Measurements from ENCODE around the gene SLC17A2. TPM values are rescaled to one million over a fixed set of nuclear protein-coding genes. Genes with fewer than 3 reads are reported as not detected.

The SLC17A2 gene
- total and polyA plus RNA-seq, 2 of the 4 experiments (the other 2 are of a cell fraction) = not detected

DNA sequence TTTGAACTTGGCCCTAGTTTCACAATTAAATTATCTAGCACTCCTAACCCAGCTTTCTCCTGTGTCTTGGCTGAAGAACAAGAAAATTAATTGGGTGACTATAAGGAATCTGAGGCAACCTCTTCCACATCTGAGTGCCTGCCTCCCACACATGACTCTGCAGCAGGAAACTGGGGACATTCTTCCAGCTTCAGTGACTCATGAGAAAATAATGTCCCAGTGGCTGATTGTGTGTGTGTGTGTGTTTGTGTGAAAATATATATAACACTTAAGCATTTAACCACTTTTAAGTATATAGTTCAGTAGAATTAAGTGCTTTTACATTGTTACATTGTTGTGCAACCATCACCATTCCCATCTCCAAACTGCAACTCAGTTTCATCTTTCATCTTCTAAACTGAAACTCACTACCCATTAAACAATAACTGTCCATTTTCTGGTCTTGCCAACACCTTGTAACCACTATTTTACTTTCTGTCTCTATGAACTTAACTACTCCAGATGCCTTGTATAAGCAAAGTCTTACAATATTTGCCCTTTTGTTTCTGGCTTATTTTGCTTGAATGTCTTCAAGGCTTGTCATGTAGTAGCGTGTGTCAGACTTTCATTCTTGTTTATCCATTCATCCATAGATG is 40.8 kb upstream of the SLC17A2 start:
- ChIA-PET POLR2A (ENCODE audit: unreplicated experiment) (no interaction called here), CTCF (interaction anchor here (1.1 kb wide), 1 partner anchor 21 kb away, joined by 6 read pairs; no protein-coding TSS in a partner anchor)
- Histone ChIP-seq H4K8ac (ENCODE audit: low read depth in 2 of 2, low read length in 2 of 2) (peak overlapping the region; percentile 16 to 60; a peak in 2 of 4 replicates), H3K4ac (ENCODE audit: low read depth, low read length) (peak overlapping the region; percentile 39; the same call in 1 of the 2 replicates), H2BK20ac (ENCODE audit: low read depth, low read length) (peak overlapping the region; percentile 35; the same call in 1 of the 2 replicates), H2BK120ac (ENCODE audit: low read depth, low read length) (peak overlapping the region; percentile 21), H3K18ac (ENCODE audit: low read depth, low read length) (peak overlapping the region; percentile 76; the same call in 1 of the 2 replicates), H3K36me3 (ENCODE audit: control insufficient read depth, insufficient read depth, low read length) (peaks cover 49% of the 10 kb centered on the region), H2AFZ (replicated peaks; ENCODE audit: low read length, poor library complexity) (no peak overlapping the region), H3K9me3 (ENCODE audit: control insufficient read depth, insufficient read depth, low read length) (no peaks in the 10 kb centered on the region), H4K20me1 (ENCODE audit: insufficient read depth, low read length) (peaks cover 6% of the 10 kb centered on the region; the same call in 1 of the 2 replicates), H3K4me1 (ENCODE audit: control insufficient read depth, insufficient read depth, low read length) (peaks cover 13% of the 10 kb centered on the region), H3K9ac (ENCODE audit: low read depth, low read length) (no peak overlapping the region), H2BK5ac (ENCODE audit: low read depth, low read length, poor library complexity, severe bottlenecking) (peak overlapping the region; percentile 95), H3K56ac (ENCODE audit: extremely low read depth, insufficient read depth, low read length) (peak overlapping the region; percentile 5), H3K9me1 (ENCODE audit: insufficient read depth, low read length) (peaks cover 14% of the 10 kb centered on the region; the same call in 1 of the 2 replicates), H3K23ac (ENCODE audit: low read depth, low read length) (no peak overlapping the region; the same call in 1 of the 2 replicates), H3K4me2 (ENCODE audit: low read depth, low read length) (peak overlapping the region; percentile 47), H2AK9ac (replicated peaks; ENCODE audit: low read depth, low read length, poor library complexity) (no peak overlapping the region), H4K5ac (ENCODE audit: low read depth, low read length) (no peak overlapping the region; the same call in 1 of the 2 replicates), H4K91ac (ENCODE audit: insufficient read depth, low read depth, low read length) (peak overlapping the region; percentile 43; the same call in 1 of the 2 replicates), H3K4me3 (ENCODE audit: insufficient read depth, low read depth, low read length) (no peak overlapping the region), H3K14ac (replicated peaks; ENCODE audit: low read depth, low read length) (peak overlapping the region; percentile 23; the same call in 1 of the 2 replicates), H2BK15ac (ENCODE audit: low read depth, low read length) (peak overlapping the region; percentile 69; the same call in 1 of the 3 replicates), H3K27ac (ENCODE audit: insufficient read depth, low read length) (no peak overlapping the region; the same call in none of the 2 replicates), H3K27me3 (ENCODE audit: control insufficient read depth, insufficient read depth, low read length) (no peaks in the 10 kb centered on the region), H3K79me1 (ENCODE audit: low read depth in 1 of 2, low read length in 2 of 2) (peaks cover 28 to 39% of the 10 kb centered on the region in 2 experiments), H2AK5ac (ENCODE audit: low read depth, low read length) (no peak overlapping the region)
- in situ Hi-C loops (cut with MboI; ENCODE audit: low sequenced_read_pairs) (no loop called here), dilution Hi-C loops (cut with HindIII; ENCODE audit: low sequenced_read_pairs, unreplicated experiment) (no loop called here), intact Hi-C loops (cut with micrococcal nuclease) (no loop called here)
- no TSS peak for BruUV-seq (replicated peaks)
- DNase-seq = peak; percentile 92
- peak; percentile 89 for ATAC-seq (ENCODE audit: low read depth)
- WGBS, 2 experiments (ENCODE audit: extremely low coverage in 2 of 2, insufficient read length in 1 of 2) = no CpG with 5 or more reads among the region's 1 CpG
- peak; percentile 73 for TF ChIP-seq BHLHE40 (IDR thresholded peaks at IDR 0.05; ENCODE audit: low read depth, low read length)
- TF ChIP-seq, protein P1, sequence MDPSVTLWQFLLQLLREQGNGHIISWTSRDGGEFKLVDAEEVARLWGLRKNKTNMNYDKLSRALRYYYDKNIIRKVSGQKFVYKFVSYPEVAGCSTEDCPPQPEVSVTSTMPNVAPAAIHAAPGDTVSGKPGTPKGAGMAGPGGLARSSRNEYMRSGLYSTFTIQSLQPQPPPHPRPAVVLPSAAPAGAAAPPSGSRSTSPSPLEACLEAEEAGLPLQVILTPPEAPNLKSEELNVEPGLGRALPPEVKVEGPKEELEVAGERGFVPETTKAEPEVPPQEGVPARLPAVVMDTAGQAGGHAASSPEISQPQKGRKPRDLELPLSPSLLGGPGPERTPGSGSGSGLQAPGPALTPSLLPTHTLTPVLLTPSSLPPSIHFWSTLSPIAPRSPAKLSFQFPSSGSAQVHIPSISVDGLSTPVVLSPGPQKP (IDR thresholded peaks at IDR 0.05; ENCODE audit: borderline replicate concordance, low read depth, low read length) = no peak
- peak; percentile 59; the same call in 1 of the 2 replicates for TF ChIP-seq CEBPB (IDR thresholded peaks at IDR 0.05; ENCODE audit: low read depth, low read length)
- TF ChIP-seq, protein P2, sequence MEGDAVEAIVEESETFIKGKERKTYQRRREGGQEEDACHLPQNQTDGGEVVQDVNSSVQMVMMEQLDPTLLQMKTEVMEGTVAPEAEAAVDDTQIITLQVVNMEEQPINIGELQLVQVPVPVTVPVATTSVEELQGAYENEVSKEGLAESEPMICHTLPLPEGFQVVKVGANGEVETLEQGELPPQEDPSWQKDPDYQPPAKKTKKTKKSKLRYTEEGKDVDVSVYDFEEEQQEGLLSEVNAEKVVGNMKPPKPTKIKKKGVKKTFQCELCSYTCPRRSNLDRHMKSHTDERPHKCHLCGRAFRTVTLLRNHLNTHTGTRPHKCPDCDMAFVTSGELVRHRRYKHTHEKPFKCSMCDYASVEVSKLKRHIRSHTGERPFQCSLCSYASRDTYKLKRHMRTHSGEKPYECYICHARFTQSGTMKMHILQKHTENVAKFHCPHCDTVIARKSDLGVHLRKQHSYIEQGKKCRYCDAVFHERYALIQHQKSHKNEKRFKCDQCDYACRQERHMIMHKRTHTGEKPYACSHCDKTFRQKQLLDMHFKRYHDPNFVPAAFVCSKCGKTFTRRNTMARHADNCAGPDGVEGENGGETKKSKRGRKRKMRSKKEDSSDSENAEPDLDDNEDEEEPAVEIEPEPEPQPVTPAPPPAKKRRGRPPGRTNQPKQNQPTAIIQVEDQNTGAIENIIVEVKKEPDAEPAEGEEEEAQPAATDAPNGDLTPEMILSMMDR (conservative IDR thresholded peaks at IDR 0.05; ENCODE audit: low read depth, low read length) = no peak
- no peak for TF ChIP-seq SMC3 (IDR thresholded peaks at IDR 0.05; ENCODE audit: low read depth, low read length)
- no peak for TF ChIP-seq MXI1 (IDR thresholded peaks at IDR 0.05; ENCODE audit: borderline replicate concordance, low read depth, low read length)
- no peak for TF ChIP-seq POLR2A (IDR thresholded peaks at IDR 0.05; ENCODE audit: low read depth, low read length)
- TF ChIP-seq CHD1 (IDR thresholded peaks at IDR 0.05; ENCODE audit: low read depth, low read length) = no peak
- TF ChIP-seq, protein P3, sequence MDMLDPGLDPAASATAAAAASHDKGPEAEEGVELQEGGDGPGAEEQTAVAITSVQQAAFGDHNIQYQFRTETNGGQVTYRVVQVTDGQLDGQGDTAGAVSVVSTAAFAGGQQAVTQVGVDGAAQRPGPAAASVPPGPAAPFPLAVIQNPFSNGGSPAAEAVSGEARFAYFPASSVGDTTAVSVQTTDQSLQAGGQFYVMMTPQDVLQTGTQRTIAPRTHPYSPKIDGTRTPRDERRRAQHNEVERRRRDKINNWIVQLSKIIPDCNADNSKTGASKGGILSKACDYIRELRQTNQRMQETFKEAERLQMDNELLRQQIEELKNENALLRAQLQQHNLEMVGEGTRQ (IDR thresholded peaks at IDR 0.05; ENCODE audit: low read depth, low read length) = peak; percentile 50; the same call in 1 of the 2 replicates
- TF ChIP-seq NFE2L2 (IDR thresholded peaks at IDR 0.05; ENCODE audit: low read depth, low read length) = peak; percentile 65; the same call in 1 of the 2 replicates
- TF ChIP-seq FOS (IDR thresholded peaks at IDR 0.05; ENCODE audit: low read depth, low read length) = peak; percentile 85
- TF ChIP-seq MAFK (IDR thresholded peaks at IDR 0.05; ENCODE audit: low read depth, low read length) = no peak
- TF ChIP-seq MAZ (IDR thresholded peaks at IDR 0.05; ENCODE audit: borderline replicate concordance, low read depth, low read length) = no peak
- no peak for TF ChIP-seq RFX5 (IDR thresholded peaks at IDR 0.05; ENCODE audit: low read depth, low read length)

All from IMR-90 (cell line).